ENCODE data around the gene SRGAP3.

SRGAP3 gene

DNA sequence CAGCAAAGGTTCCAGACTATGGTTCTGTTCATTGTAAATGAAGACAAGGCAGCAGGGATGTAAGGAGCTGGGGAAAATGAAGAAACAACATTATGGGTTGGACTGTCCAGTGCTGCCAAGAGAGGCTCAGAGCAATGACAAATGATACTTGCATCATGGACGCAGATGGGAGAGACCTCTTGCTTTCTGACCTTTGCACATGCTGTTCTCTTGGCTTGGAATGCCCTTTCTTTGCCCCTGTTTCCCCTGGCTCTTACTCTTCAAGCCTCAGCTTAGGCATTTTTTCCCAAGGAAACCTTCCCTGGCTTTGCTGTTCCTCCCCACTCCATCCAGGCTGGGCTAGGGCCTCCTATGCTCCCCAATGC, 226.2 kb downstream of the SRGAP3 start:
- DNase-seq (ENCODE audit: low read depth in 2 of 2, low spot score in 1 of 2), result no peak

DNA sequence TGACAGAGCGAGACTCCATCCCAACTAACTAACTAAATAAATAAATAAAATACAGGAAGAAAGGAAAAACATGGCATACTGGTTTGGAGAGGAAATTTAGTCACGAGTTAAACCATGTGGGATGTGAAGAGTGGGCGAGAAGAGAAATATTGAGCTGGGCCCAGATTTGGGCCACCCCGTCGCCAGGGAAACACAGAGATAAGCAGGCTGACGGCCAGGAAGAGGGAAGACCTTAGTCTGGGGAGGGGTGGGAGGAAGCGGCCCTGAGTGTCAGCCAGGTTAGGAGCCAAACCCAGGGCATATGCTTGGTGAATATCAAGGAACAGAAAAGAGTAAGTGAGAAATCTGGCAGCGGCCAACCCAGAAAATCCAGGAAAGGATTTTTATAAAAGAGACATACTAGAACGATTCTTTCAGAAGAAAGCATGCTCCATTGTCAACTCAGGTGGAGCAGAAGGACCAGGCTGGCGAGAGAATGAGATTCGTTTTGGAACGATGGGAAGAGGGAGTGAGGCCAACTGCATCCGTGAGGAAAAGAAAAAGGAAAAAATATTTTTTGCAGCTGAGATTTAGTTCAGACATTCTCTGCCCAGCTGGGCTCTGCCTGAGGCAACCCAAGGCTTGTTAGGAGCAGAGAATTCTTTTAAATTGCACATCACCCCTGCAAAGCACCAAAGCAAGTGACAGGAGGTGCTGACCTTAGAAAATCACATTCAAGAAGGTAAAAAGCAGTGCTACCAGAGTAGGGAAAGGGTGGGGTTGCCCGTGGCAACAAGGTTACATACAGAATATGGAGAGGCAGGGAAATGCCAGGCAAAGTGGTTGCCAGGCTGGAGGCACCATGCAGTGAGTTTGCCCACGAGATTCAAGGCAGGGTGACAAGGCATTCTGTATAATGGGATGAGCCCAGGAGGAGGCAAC, 226.9 kb downstream of the SRGAP3 start:
- DNase-seq (ENCODE audit: low read depth in 2 of 2, low spot score in 1 of 2), result no peak

- DNase-seq (ENCODE audit: low read depth in 2 of 2, low spot score in 1 of 2), result no peak
These were observed 228.0 kb downstream of the SRGAP3 start for GRCh38 chr3:9021271-9022009.

- DNase-seq (ENCODE audit: low read depth in 2 of 2, low spot score in 1 of 2), result no peak
These were observed 229.0 kb downstream of the SRGAP3 start for GRCh38 chr3:9020426-9020825.

- DNase-seq (ENCODE audit: low read depth in 2 of 2, low spot score in 1 of 2), result no peak
These were observed 230.0 kb downstream of the SRGAP3 start for GRCh38 chr3:9019259-9019961.

DNA sequence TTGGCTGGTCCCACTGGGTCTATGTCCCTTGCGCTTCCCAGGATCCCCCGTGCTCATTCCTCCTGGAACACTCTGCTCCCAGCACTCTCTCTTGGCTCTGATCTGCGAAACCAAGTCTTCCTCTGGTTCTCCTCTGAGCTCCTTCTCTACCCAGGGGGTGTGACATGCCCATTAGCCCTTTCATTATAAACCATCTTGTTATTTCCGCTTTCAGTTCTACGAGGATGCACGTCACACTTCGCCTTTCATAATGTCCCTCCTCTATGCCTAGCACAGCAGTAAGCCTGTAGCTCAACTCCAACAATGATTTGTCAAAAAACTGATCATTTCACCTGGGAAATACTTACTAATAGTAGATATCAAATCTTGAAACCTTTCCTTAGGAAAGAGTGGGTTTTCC, 234.2 kb downstream of the SRGAP3 start:
- no peak for DNase-seq (ENCODE audit: low read depth in 2 of 2, low spot score in 1 of 2)

DNA sequence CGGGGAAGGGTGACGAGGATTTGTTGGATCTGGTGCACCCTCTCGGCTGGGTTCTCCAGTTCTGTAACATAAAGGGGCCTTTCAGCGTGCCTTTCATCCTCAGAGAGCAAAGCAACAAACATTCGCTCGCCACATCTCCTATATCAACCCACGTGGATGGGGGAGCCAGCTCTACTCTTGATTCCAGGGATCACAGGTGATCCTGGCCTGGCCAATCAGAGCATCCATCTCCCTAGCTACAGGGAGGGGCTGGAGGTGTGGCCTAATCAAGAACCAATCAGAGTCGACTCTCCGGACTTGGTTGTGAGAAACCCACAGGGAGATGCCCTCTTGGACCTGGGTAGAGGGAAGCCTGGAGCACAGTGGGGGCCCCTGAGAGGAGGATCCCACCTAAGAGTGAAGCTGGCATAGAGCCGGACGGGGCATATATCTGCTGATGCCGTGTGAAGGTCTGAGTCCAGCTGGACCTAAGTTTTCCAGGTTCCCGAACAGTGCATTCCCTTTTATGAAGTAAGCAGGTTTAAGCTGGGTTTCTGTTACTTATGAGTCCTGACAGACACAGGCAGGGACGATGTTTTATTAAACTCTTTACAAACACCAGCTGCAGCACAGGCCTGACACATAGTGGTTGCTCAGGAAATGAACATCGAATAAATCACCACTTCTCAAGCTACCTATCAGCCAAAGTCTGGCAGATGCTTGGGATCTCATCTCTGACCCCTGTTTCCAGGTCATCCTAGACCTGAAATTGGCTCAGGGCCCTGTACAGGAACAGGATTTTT, 235.5 kb downstream of the SRGAP3 start:
- no peak for DNase-seq (ENCODE audit: low read depth in 2 of 2, low spot score in 1 of 2)

- DNase-seq (ENCODE audit: low read depth in 2 of 2, low spot score in 1 of 2), result no peak
These were observed 236.9 kb downstream of the SRGAP3 start for GRCh38 chr3:9012521-9012920.

DNA sequence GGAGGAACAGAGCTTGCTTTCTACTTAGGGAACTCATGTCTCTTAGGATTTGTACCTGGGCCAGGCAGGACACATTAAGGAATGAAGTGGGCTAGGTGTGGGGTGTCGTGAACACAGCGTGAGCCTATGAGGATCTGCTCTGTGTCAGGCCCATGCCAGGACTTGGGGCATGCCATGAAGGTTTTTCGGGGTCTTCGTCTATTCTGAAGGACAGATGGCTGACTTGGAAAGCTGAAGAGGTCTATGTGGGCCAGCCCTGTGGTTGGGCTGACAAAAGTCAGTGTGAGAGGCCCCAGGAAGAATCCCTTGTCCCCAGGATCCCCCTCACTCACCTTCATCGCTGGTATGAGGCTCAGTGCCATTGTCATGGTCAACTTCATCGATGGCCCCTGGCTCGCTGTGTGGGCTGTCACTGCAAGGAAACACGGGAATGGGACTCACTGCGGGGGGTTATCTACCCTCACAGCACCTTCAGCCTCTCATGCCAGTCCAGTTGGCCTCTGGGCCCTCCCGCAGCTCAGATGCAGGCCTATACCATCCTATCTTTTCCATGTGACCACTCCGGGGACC, 239.4 kb downstream of the SRGAP3 start:
- no peak for DNase-seq (ENCODE audit: low read depth in 2 of 2, low spot score in 1 of 2)

- no peak for DNase-seq (ENCODE audit: low read depth in 2 of 2, low spot score in 1 of 2)
These were observed 240.7 kb downstream of the SRGAP3 start for GRCh38 chr3:9008550-9009255.

- DNase-seq (ENCODE audit: low read depth in 2 of 2, low spot score in 1 of 2), result no peak
These were observed 241.5 kb downstream of the SRGAP3 start for GRCh38 chr3:9007928-9008327.

DNA sequence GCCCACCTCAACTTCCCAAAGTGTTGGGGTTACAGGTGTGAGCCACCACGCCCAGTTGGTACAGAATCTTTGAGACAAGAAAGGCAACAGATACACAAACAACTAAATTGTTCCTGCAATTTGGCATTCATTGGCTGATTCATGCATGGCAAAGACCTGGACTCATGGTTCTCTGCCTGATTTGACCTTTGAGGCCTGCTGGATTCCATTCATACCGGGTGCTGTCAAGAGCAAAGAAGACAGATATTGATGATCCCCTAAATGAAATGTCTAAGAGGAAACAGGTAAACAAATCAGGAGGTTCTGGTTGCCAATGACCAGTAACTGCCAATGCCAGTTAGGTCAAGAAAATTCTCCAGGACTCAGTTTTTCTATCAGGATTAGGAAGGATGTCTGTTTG, 242.2 kb downstream of the SRGAP3 start:
- DNase-seq (ENCODE audit: low read depth in 2 of 2, low spot score in 1 of 2), result no peak

DNA sequence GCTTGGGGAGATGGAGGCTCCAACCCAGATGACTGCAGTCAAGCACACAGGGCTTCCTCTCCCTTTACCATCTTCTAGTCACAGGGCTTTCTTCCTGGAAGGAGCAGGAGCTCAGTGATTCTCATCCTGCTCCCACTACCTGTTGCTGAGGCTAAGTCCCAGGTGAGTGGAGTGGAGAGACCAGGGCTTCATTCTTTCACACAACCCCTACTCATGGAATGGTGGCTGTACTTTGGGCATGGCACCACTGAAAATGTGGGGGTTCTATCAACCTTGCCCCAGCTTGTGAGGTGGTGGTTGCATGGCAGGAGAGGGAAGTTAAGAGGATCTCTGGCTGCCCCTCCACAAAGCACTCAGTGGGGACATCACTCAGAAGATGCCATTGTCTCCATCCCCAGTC, 249.4 kb downstream of the SRGAP3 start:
- no peak for DNase-seq (ENCODE audit: low read depth in 2 of 2, low spot score in 1 of 2)

DNA sequence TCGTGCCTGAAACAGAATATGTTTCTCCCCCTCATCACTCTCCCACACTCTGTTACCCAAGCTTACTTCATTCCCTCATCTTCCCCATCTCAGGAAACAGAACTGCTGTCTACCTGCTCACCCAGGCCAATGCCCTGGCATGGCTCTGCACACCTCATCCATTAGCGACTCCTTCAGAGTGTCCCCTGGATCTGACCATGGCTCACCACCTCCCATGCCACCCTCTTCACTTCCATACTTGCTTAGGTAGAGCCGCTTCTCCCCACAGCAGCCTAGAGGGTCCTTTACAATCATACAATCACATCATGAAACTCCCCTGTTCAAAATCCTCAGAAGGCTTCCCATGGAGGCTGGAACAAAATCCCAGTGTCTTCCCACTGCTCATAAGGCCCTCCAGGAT, 252.3 kb downstream of the SRGAP3 start:
- DNase-seq (ENCODE audit: low read depth in 2 of 2, low spot score in 1 of 2), result no peak

DNA sequence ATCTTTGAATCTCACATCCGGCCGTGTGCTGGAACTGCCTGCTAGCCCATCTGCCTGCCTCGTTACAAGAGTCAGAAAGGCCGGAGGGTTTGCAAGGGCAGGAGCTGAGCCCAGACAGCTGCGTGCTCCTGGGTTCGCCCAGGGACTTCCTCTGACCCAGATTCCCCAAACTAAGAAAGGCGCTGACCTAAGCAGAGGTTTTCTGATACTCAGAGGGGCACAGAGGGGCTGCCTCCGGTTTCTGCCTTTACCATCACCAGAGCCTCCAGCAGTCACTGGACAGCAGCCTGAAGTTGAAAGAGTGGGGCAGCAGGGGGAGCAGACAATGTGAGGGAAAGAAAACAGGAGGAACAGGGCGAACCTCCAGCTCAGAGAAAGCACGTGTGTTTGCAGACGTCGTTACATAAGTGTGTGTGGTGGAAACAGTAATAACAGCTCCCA, 252.7 kb downstream of the SRGAP3 start:
- DNase-seq (ENCODE audit: low read depth in 2 of 2, low spot score in 1 of 2), result no peak

DNA sequence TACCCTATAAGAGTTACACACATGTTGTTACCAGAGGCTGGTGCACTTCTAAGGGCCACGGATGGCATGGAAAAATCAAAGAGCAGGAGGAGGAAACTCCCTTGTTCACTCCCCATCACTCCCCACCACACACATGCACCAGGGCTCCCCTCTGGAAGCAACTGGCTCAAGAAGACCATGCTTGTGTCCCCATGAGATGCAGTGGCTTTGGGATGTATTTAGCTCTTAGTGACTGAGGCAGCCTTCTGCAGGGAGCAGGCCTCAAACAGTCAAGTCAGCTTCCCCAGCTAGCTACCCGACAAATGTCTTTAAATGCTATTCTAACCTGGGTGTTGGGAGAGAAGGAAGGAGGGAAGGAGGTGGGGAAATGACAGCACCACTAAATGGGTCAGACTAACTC, 253.2 kb downstream of the SRGAP3 start:
- DNase-seq (ENCODE audit: low read depth in 2 of 2, low spot score in 1 of 2), result no peak

GRCh38 chr3:8994226-8994625, 255.2 kb downstream of the SRGAP3 start:
- DNase-seq (ENCODE audit: low read depth in 2 of 2, low spot score in 1 of 2), result no peak

GRCh38 chr3:8993331-8993730, 256.1 kb downstream of the SRGAP3 start:
- DNase-seq (ENCODE audit: low read depth in 2 of 2, low spot score in 1 of 2), result no peak

GRCh38 chr3:8992854-8993253, 256.6 kb downstream of the SRGAP3 start:
- DNase-seq (ENCODE audit: low read depth in 2 of 2, low spot score in 1 of 2), result no peak

DNA sequence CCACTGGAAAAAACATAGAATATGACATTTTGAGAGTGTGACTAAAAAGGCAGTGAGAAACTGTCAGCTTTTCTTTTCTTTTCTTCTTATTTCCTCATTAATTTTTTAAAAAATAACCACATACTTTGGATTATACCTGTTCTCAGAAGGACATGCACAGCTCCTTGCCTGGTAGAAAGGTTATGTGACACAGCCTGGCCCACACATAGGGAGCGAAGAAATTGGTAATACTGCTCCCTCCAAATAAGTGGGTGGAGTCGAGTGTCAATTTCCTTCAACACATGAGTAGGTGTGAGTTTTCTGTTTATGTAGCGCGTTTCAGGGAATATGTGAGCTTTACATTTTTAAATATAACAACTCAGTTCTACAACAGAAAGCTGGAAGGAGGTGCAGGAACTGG, 257.2 kb downstream of the SRGAP3 start:
- DNase-seq (ENCODE audit: low read depth in 2 of 2, low spot score in 1 of 2), result no peak

All from stimulated activated CD8-positive, alpha-beta memory T cell treated with anti-CD3 and anti-CD28 coated beads, Interleukin-4, amount 100 ng/mL, for 1 hour (primary cell).